ENCODE results near the gene SUPT6H. TPM values are rescaled to one million over a fixed set of nuclear protein-coding genes. Genes with fewer than 3 reads are reported as not detected.
A peak's percentile ranks its signal among the peaks of the same experiment; 100 is the strongest.

SUPT6H gene
- polyA plus RNA-seq (2011; rRNA removed) (31.7 and 37.1 TPM in 2 replicates), polyA minus RNA-seq (2011; rRNA and poly(A)+ RNA removed) (61.5 and 69.4 TPM in 2 replicates)

DNA sequence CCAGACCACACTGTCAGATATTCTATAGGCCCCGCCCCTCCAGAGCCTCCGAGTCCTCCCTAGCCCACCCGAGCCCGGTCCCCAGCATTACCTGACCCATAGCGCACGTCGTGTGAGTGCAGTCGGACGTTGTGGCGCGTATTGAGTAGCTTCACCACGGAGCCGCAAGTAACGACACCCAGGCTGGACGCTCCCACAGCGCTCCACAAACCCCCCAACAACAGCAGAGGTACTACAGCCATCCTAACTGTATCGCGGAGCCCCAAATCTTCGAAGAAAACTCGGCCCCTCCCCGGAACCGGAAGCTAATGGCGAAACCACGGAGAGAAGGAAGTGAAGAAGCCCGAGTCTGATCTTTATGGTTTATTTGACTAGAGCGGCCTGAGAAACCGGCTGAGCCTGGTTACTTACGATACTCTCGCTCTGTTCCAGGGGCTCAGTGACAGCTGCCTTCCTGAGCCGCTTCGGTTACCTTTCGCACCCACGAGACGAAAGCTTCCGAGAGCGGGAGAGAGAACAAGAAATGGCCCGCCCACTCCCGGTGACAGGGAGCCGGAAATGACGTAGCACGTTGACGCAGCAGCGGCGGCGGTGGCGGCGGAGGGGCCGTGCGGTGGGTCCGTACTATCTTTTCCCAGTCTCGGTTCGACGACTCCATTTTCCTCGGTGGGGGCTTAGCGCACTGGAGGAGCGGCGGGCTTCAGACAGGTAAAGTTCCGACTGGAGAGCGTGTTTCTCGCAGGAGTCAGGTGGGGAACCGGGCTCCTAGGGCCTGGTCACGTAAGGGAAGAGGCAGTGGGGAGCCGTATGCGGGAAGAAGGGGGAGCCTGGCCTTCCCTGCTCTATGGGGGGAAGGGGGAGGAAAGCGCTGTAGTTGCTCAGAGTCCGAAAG is at the start of gene SUPT6H, which contains the start of gene SDF2:
TSS of gene SUPT6H (plus strand) at position 571 of the 892 bp plus-strand sequence. CDS start 11,197 bp downstream, outside the sequence.
TSS of gene SDF2 (minus strand) at position 272 of the 892 bp plus-strand sequence. CDS start at position 242, 30 bp downstream.
- no peaks in the 10 kb centered on the region for H3K36me3 ChIP-seq (ENCODE audit: control insufficient read depth, insufficient read depth, low read length)
- peak; percentile 34 for DNase-seq (ENCODE audit: low read depth)

DNA sequence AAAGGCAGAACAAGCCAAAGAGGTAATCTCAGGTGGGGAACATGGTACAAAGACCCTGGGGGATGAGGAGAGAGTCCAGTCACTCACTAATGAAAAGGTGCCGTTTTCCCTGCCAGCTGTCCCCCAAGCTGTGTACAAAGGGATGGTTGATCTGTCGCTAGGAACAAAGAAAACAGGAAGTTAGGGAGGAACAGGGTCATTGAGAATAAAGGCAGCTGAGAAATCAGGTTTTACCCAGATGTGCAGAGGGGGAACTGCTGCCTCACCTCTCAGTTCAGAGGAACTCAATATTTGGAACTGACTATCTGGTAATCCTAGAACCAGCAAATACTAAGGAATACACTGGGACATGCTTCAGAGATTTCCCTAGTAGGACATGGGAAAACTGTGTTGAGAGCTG is 49.5 kb upstream of the SUPT6H start:
- no peak for DNase-seq (ENCODE audit: low read depth)
- Histone ChIP-seq H3K27me3 (ENCODE audit: control insufficient read depth, insufficient read depth, low read length) (no peaks in the 10 kb centered on the region), H3K4me3 (ENCODE audit: low read depth, low read length) (no peak overlapping the region), H3K36me3 (ENCODE audit: control insufficient read depth, insufficient read depth, low read length) (peaks cover 13% of the 10 kb centered on the region)
- TF ChIP-seq, protein P1, sequence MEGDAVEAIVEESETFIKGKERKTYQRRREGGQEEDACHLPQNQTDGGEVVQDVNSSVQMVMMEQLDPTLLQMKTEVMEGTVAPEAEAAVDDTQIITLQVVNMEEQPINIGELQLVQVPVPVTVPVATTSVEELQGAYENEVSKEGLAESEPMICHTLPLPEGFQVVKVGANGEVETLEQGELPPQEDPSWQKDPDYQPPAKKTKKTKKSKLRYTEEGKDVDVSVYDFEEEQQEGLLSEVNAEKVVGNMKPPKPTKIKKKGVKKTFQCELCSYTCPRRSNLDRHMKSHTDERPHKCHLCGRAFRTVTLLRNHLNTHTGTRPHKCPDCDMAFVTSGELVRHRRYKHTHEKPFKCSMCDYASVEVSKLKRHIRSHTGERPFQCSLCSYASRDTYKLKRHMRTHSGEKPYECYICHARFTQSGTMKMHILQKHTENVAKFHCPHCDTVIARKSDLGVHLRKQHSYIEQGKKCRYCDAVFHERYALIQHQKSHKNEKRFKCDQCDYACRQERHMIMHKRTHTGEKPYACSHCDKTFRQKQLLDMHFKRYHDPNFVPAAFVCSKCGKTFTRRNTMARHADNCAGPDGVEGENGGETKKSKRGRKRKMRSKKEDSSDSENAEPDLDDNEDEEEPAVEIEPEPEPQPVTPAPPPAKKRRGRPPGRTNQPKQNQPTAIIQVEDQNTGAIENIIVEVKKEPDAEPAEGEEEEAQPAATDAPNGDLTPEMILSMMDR (IDR thresholded peaks at IDR 0.05; ENCODE audit: insufficient read depth, low read depth, low read length), result no peak
- POLR2A ChIA-PET, result no interaction called here
- CTCF ChIA-PET, result interaction anchor here (0.7 to 3.7 kb wide), 18 partner anchors 10 to 142 kb away, joined by 3 to 35 read pairs (median 7); partner anchors contain the start of genes ALDOC, BLTP2, PIGS and SPAG5

More for the DNA sequence above, at the start of gene SUPT6H, which contains the start of gene SDF2:
- Histone ChIP-seq H3K27me3 (ENCODE audit: control insufficient read depth, insufficient read depth, low read length) (no peaks in the 10 kb centered on the region), H3K4me3 (ENCODE audit: low read depth, low read length) (peak within 1 kb of the TSS; percentile 77)
- CTCF ChIA-PET, result interaction anchor here (0.7 to 2.0 kb wide), 6 partner anchors 15 to 429 kb away, joined by 3 to 13 read pairs (median 3); no protein-coding TSS in a partner anchor
- POLR2A ChIA-PET, result interaction anchor here (0.9 kb wide), 1 partner anchor 48 kb away, joined by 3 read pairs; no protein-coding TSS in a partner anchor
- TF ChIP-seq, protein P1 (IDR thresholded peaks at IDR 0.05; ENCODE audit: insufficient read depth, low read depth, low read length), result no peak

DNA sequence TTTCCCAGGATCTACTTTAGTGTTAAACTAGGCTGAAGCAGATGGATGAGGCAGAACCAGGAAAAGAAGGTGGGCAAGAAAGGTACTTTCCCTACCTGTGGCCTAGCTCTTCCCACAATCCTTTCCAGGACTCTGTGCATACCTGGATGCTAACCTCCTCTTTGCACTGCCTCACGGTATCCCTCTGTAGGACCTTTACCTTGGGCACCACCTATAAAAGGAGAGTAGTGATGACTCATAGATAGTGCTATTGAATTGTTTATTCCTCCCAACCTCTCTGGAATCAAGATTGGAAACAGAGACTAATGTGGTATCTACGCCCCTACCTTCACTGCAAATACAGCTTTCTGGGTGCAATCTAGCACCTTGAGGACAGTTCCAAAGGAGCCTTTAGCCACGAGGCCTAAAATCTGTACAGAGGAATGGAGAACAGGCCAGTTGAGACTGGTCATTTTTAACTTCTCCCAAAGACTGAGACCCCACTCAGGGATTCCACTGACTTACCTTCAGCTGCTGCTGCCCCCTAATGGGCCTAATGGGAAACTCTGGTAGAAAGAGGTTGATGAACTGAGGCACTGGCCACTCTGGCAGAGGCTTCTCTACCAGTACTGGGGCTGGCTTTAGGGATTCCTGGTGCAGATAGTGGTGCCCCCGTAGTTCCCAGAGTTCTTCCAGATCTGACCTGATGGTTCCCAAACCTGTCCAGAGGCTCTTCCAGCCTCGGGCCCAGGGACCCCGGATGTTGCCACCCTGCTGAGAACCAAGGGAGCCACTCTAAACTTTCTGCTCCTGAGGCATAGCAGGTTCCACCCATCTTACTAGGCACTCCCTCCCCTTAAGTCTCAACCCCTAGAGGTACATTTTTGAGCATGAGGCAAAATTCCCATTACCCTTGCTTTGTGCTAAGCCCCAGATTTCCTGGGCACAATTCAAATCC is 48.8 kb upstream of the SUPT6H start:
- TF ChIP-seq, protein P1 (IDR thresholded peaks at IDR 0.05; ENCODE audit: insufficient read depth, low read depth, low read length), result peak; percentile 76
- Histone ChIP-seq H3K4me3 (ENCODE audit: low read depth, low read length) (no peak overlapping the region), H3K27me3 (ENCODE audit: control insufficient read depth, insufficient read depth, low read length) (no peaks in the 10 kb centered on the region), H3K36me3 (ENCODE audit: control insufficient read depth, insufficient read depth, low read length) (peaks cover 13% of the 10 kb centered on the region)
- ChIA-PET CTCF (interaction anchor here (0.7 to 3.7 kb wide), 22 partner anchors 10 to 141 kb away, joined by 3 to 35 read pairs (median 6); partner anchors contain the start of genes ALDOC, BLTP2, PIGS and SPAG5), POLR2A (interaction anchor here (0.6 kb wide), 1 partner anchor 573 kb away, joined by 3 read pairs; no protein-coding TSS in a partner anchor)
- DNase-seq (ENCODE audit: low read depth), result no peak

DNA sequence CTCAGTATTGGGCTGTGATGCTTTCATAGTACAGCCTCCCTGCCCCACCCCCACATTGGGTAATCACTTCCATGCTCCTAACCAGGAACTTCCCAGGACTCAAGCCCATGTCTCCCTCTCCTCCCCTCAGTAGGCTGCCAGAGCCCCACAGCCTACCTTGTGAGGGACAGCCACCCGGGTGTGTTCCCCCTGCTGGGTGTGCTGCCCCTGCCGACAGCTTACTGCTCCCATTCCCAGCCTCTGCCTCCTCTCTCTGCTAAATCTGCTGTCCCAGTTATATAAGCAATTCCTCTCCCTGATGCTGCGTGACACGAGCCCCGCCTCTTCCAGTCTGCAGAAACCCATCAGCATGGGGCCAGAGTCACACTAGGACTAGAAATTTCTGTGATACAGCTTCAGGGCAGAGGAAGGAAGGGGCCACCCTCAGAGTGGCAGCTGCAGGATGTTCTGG is 48.0 kb upstream of the SUPT6H start, which contains the start of gene RSKR:
TSS of gene RSKR (minus strand) at position 255 of the 451 bp plus-strand sequence. CDS start at position 231, 24 bp downstream.
- H3K27me3 ChIP-seq (ENCODE audit: control insufficient read depth, insufficient read depth, low read length), result no peaks in the 10 kb centered on the region
- no peak within 1 kb of the TSS for H3K4me3 ChIP-seq (ENCODE audit: low read depth, low read length)
- CTCF ChIA-PET, result interaction anchor here (0.6 to 3.7 kb wide), 12 partner anchors 9 to 118 kb away, joined by 3 to 35 read pairs (median 8); partner anchors contain the start of genes BLTP2 and SPAG5
- H3K36me3 ChIP-seq (ENCODE audit: control insufficient read depth, insufficient read depth, low read length), result peaks cover 15% of the 10 kb centered on the region
- POLR2A ChIA-PET, result no interaction called here
- no peak for DNase-seq (ENCODE audit: low read depth)
- TF ChIP-seq, protein P1 (IDR thresholded peaks at IDR 0.05; ENCODE audit: insufficient read depth, low read depth, low read length), result no peak
